22Rv1 (cell line): Measurements from ENCODE around the gene USP44.

Experiments
- ZFX ChIP-seq: fragments of 450-650 bp; IDR thresholded peaks from 2 replicates; pipeline ENCODE4 v1.6.1; 2017; ENCODE audit warnings: antibody characterized with exemption, borderline replicate concordance
- TF ChIP-seq, protein P1 (sequence below): fragments of 450-650 bp; IDR thresholded peaks from 2 replicates; pipeline ENCODE4 v1.5.1; 2017; ENCODE audit warnings: mild to moderate bottlenecking

DNA sequence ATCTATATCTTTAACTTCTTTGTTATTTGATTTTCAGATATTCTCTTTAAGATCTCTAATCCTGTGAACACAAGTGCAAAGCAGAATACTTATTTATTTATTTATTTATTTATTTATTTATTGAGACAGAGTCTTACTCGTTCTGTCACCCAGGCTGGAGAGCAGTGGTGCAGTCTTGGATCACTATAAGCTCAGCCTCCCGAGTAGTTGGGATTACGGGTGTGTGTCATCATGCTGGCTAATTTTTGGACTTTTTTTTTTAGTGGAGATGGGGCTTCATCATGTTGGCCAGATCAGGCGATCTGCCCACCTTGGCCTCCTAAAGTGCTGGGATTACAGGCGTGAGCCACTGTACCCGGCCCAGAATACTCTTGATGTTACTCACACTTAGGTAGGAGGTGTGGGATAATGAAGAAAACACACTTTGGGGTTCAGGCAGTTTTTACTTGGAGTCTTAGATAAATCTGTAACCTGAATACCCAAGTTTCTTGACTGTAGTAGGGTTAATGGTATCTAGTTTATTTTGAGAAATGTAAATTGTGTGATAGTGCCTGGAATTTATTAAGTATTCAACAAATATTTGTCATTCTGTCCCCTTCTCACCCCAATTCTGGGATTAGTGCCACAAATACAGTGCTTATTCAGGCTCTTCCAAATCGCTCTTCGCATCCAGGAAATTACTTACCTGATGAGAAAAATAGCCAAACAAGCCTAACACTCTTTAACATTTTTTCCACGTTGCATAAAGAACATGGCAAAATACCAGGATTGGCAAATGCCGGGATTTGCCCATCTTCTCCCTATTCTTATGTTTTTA is 44.4 kb downstream of the USP44 start:
- TF ChIP-seq, protein P1, sequence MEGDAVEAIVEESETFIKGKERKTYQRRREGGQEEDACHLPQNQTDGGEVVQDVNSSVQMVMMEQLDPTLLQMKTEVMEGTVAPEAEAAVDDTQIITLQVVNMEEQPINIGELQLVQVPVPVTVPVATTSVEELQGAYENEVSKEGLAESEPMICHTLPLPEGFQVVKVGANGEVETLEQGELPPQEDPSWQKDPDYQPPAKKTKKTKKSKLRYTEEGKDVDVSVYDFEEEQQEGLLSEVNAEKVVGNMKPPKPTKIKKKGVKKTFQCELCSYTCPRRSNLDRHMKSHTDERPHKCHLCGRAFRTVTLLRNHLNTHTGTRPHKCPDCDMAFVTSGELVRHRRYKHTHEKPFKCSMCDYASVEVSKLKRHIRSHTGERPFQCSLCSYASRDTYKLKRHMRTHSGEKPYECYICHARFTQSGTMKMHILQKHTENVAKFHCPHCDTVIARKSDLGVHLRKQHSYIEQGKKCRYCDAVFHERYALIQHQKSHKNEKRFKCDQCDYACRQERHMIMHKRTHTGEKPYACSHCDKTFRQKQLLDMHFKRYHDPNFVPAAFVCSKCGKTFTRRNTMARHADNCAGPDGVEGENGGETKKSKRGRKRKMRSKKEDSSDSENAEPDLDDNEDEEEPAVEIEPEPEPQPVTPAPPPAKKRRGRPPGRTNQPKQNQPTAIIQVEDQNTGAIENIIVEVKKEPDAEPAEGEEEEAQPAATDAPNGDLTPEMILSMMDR: no peak
- TF ChIP-seq ZFX: no peak
